Endothelial cell of umbilical vein (primary cell): Measurements from ENCODE around the gene ARHGEF28. TPM values are rescaled to one million over a fixed set of nuclear protein-coding genes. Genes with fewer than 3 reads are reported as not detected.

ENCODE experiments used
- BruUV-seq: library from RNA; stranded (reverse); fragments of 400-500 nt; replicated peaks from 2 replicates; lab custom pipeline; 2021; lab: Mats Ljungman, UMichigan
- CTCF ChIA-PET: fragments of 300-600, 350-600 bp; sonication (Branson Sonifier 250); formaldehyde crosslinking; loops from one replicate; lab custom pipeline; 2021; ENCODE audit warnings: antibody characterized with exemption, inconsistent platforms; lab: Charles Lee
- POLR2A ChIA-PET: fragments of 300-600, 350-600 bp; sonication (Branson Sonifier 250); formaldehyde crosslinking; loops from one replicate; lab custom pipeline; 2021; ENCODE audit warnings: antibody characterized with exemption, inconsistent platforms; lab: Charles Lee
- DNase-seq: peaks from one replicate; pipeline ENCODE4 v3.0.0-alpha.2; 2011; ENCODE audit warnings: low read depth, low spot score
- FAIRE-seq: peaks from 2 replicates; lab custom pipeline; 2011; peaks lifted over from hg19 to GRCh38; lab: Jason Lieb, UNC
- H2AFZ ChIP-seq: 2 replicates; pipeline ENCODE4 v1.6.0; 2012; ENCODE audit warnings: low read depth, low read length, control low read depth, inconsistent platforms
- H3K27ac ChIP-seq: 2 replicates; pipeline ENCODE4 v1.5.1; 2011; ENCODE audit warnings: low read depth, mild to moderate bottlenecking, control low read depth, low read length, moderate library complexity; ENCODE audit not compliant: insufficient read depth
- H3K27me3 ChIP-seq, 2 experiments: 2 replicates each; pipeline versions ENCODE4 v1.6.0 to v1.6.1; 2011; ENCODE audit warnings: low read length in 2 of 2, mixed read lengths in 1 of 2; ENCODE audit not compliant: control insufficient read depth in 2 of 2, insufficient read depth in 2 of 2
- H3K36me3 ChIP-seq, 2 experiments: 2 replicates in 1 of 2; 3 replicates in 1 of 2; pipeline ENCODE4 v1.5.1; 2011; ENCODE audit warnings: low read length in 2 of 2, mild to moderate bottlenecking in 1 of 2, moderate library complexity in 1 of 2; ENCODE audit not compliant: control insufficient read depth in 2 of 2, insufficient read depth in 2 of 2; ENCODE audit errors: extremely low read depth in 1 of 2
- H3K4me1 ChIP-seq: 3 replicates; pipeline ENCODE4 v1.5.1; 2011; ENCODE audit warnings: mild to moderate bottlenecking, low read length; ENCODE audit not compliant: control insufficient read depth, insufficient read depth; ENCODE audit errors: extremely low read depth
- H3K4me2 ChIP-seq: 2 replicates; pipeline ENCODE4 v1.6.1; 2011; ENCODE audit warnings: low read length, control low read depth, mixed read lengths; ENCODE audit not compliant: insufficient read depth
- H3K4me3 ChIP-seq, 3 experiments: fragments of 200-600 bp in 1 of 3; sonication (generic), shearing (Covaris generic) in 1 of 3; replicated peaks in 1 of 3; 2 replicates each; pipeline ENCODE4 v1.5.1; 2011 to 2016; ENCODE audit warnings: control low read depth in 3 of 3, low read length in 3 of 3, mild to moderate bottlenecking in 2 of 3, inconsistent platforms in 1 of 3, low read depth in 1 of 3, moderate library complexity in 1 of 3; ENCODE audit not compliant: insufficient read depth in 1 of 3
- H3K79me2 ChIP-seq: 2 replicates; pipeline ENCODE4 v1.6.0; 2012; ENCODE audit warnings: low read length, inconsistent platforms; ENCODE audit not compliant: control insufficient read depth, insufficient read depth
- H3K9ac ChIP-seq: replicated peaks from 2 replicates; pipeline ENCODE3; 2011; ENCODE audit warnings: low read length, control low read depth; ENCODE audit not compliant: insufficient read depth; ENCODE audit errors: extremely low read depth
- H3K9me1 ChIP-seq: replicated peaks from 3 replicates; pipeline ENCODE4 v1.6.0; 2011; ENCODE audit warnings: mild to moderate bottlenecking, low read length; ENCODE audit not compliant: control insufficient read depth, insufficient read depth; ENCODE audit errors: extremely low read depth
- H3K9me3 ChIP-seq: replicated peaks from 2 replicates; pipeline ENCODE4 v1.5.1; 2012; ENCODE audit warnings: low read length, inconsistent platforms; ENCODE audit not compliant: control insufficient read depth, insufficient read depth
- H4K20me1 ChIP-seq: replicated peaks from 2 replicates; pipeline ENCODE3; 2011; ENCODE audit warnings: mild to moderate bottlenecking, low read length; ENCODE audit not compliant: control insufficient read depth, insufficient read depth; ENCODE audit errors: extremely low read depth
- EZH2 ChIP-seq: IDR thresholded peaks from 2 replicates; pipeline ENCODE4 v1.6.1; 2012; ENCODE audit warnings: borderline replicate concordance, low read depth, mild to moderate bottlenecking, moderate library complexity, low read length, inconsistent platforms; ENCODE audit not compliant: severe bottlenecking
- FOS ChIP-seq: IDR thresholded peaks from 2 replicates; pipeline ENCODE4 v1.6.1; 2011; ENCODE audit warnings: mild to moderate bottlenecking, low read length, moderate library complexity, borderline replicate concordance; ENCODE audit not compliant: insufficient read depth
- GATA2 ChIP-seq: IDR thresholded peaks from 2 replicates; pipeline ENCODE4 v1.7.0; 2011; ENCODE audit warnings: low read depth, mild to moderate bottlenecking, moderate library complexity, mixed read lengths, low read length; ENCODE audit not compliant: insufficient read length, insufficient read depth
- JUN ChIP-seq: IDR thresholded peaks from 2 replicates; pipeline ENCODE4 v1.6.1; 2011; ENCODE audit warnings: borderline replicate concordance, low read depth; ENCODE audit not compliant: insufficient read length, insufficient read depth
- MYC ChIP-seq: IDR thresholded peaks from one replicate; pipeline ENCODE4 v1.6.1; 2011; ENCODE audit warnings: mild to moderate bottlenecking, low read depth, low read length
- POLR2A ChIP-seq: IDR thresholded peaks from 2 replicates; pipeline ENCODE4 v1.6.1; 2012; ENCODE audit warnings: low read depth, mild to moderate bottlenecking, control low read depth, low read length
- POLR2AphosphoS5 ChIP-seq: IDR thresholded peaks from 2 replicates; pipeline ENCODE4 v1.6.1; 2012; ENCODE audit warnings: low read depth, mild to moderate bottlenecking, control low read depth, low read length, moderate library complexity; ENCODE audit not compliant: insufficient read depth
- dilution Hi-C: fragments of 300-500 bp; cut with MboI; formaldehyde crosslinking; loops from one replicate; pipeline ENCODE4 v1.15.0; 2019; ENCODE audit warnings: low sequenced_read_pairs; ENCODE audit not compliant: extremely low pct_ligation_motif_present
- intact Hi-C: fragments of 100-400 bp; cut with micrococcal nuclease; formaldehyde crosslinking; loops from one replicate; pipeline ENCODE4 v1.10.0; 2022
- polyA plus RNA-seq, 4 experiments: library from polyadenylated mRNA; depleted of rRNA in 3 of 4; stranded (reverse) in 3 of 4; unstranded in 1 of 4; fragments of >200 nt; gene quantifications; 2 replicates each; pipeline versions ENCODE4 v1.2.1 to v1.2.3, GENCODE V29; 2011 to 2012; ENCODE audit warnings: missing spikeins in 1 of 4
- total RNA-seq: library from RNA; stranded (reverse); gene quantifications from 2 replicates; pipeline ENCODE4 v1.2.3, GENCODE V29; 2021
- TF ChIP-seq, protein P1 (sequence below): IDR thresholded peaks from 2 replicates; pipeline ENCODE4 v1.6.1; 2011; ENCODE audit not compliant: insufficient read depth, insufficient read length
- TF ChIP-seq, protein P2 (sequence below), 2 donors: IDR thresholded peaks; 1 replicate in 1 of 2; 2 replicates in 1 of 2; pipeline ENCODE4 v1.5.1; 2011; ENCODE audit warnings: low read length in 2 of 2, mild to moderate bottlenecking in 2 of 2, moderate library complexity in 2 of 2, control low read depth in 1 of 2, inconsistent platforms in 1 of 2, low read depth in 1 of 2; ENCODE audit not compliant: insufficient read depth in 1 of 2; ENCODE audit errors: extremely low read depth in 1 of 2

ARHGEF28 gene
- total and polyA plus RNA-seq, 2 donors (not counting 3 experiments of a cell fraction or from before 2014, with no cell fraction given): 29.5 to 108 TPM

DNA sequence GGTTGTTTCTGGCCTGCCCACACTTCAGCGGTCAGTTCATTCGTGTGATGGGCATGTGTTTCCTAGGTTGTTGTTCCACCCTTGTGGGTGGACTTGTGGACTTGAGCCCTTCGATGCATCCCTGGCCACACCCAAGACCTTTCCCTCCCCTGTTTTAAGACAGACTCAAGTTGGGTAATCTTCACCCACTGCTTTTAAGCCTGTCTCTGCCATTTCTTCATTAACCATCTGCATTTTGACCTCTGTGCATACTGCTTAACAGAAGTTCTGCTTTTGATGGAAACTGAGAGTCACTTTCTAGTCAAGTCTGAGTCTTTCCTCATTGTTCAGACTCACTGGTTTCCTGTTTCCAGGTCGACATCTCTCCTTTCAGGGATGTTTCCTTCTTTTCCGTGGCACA is 233.7 kb downstream of the ARHGEF28 start:
- no peaks in the 10 kb centered on the region for H3K27me3 ChIP-seq
- peaks cover 19 to 20% of the 10 kb centered on the region in 2 experiments for H3K36me3 ChIP-seq
- peaks cover 2% of the 10 kb centered on the region for H3K79me2 ChIP-seq
- intact Hi-C loops (loop anchor here (10.0 kb wide), 1 partner anchor 265 kb away; no protein-coding TSS in a partner anchor), dilution Hi-C loops (no loop called here)
- peaks cover 16% of the 10 kb centered on the region for H3K4me1 ChIP-seq
- no TSS peak for BruUV-seq
- H3K4me3 ChIP-seq: no peak overlapping the region
- H3K4me2 ChIP-seq: no peak overlapping the region
- POLR2A ChIA-PET: no interaction called here
- H2AFZ ChIP-seq: no peak overlapping the region
- H3K9me1 ChIP-seq: no peaks in the 10 kb centered on the region
- H3K9me3 ChIP-seq: no peaks in the 10 kb centered on the region
- peaks cover 3% of the 10 kb centered on the region for H4K20me1 ChIP-seq
- TF ChIP-seq, protein P1, sequence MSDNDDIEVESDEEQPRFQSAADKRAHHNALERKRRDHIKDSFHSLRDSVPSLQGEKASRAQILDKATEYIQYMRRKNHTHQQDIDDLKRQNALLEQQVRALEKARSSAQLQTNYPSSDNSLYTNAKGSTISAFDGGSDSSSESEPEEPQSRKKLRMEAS: no peak
- TF ChIP-seq POLR2AphosphoS5 (no peak), FOS (no peak), EZH2 (no peak), JUN (no peak), POLR2A (no peak), MYC (no peak), GATA2 (no peak)
- TF ChIP-seq, protein P2, sequence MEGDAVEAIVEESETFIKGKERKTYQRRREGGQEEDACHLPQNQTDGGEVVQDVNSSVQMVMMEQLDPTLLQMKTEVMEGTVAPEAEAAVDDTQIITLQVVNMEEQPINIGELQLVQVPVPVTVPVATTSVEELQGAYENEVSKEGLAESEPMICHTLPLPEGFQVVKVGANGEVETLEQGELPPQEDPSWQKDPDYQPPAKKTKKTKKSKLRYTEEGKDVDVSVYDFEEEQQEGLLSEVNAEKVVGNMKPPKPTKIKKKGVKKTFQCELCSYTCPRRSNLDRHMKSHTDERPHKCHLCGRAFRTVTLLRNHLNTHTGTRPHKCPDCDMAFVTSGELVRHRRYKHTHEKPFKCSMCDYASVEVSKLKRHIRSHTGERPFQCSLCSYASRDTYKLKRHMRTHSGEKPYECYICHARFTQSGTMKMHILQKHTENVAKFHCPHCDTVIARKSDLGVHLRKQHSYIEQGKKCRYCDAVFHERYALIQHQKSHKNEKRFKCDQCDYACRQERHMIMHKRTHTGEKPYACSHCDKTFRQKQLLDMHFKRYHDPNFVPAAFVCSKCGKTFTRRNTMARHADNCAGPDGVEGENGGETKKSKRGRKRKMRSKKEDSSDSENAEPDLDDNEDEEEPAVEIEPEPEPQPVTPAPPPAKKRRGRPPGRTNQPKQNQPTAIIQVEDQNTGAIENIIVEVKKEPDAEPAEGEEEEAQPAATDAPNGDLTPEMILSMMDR (IDR thresholded peaks at IDR 0.05; ENCODE audit: extremely low read depth in 1 of 2, insufficient read depth in 1 of 2, low read depth in 1 of 2, low read length in 2 of 2): no peak
- no peak overlapping the region for H3K9ac ChIP-seq
- no peak for DNase-seq
- FAIRE-seq: no peak
- CTCF ChIA-PET: no interaction called here
- H3K27ac ChIP-seq: no peak overlapping the region
